Measurements from ENCODE around the gene SCAMP3.

GRCh38 chr1:155293086-155293749 is 31.1 kb upstream of the SCAMP3 start:
- no peak for TF ChIP-seq CTCF (IDR thresholded peaks at IDR 0.05)
- no peak for TF ChIP-seq POLR2A (IDR thresholded peaks at IDR 0.05)
